AG04450 (cell line): ENCODE measurements around the gene CHMP2B. TPM values are rescaled to one million over a fixed set of nuclear protein-coding genes. Genes with fewer than 3 reads are reported as not detected.
"Not testable (repeated sequence)": the region's sequence is repeated elsewhere in the genome, so short reads cannot be mapped to it uniquely, and the experiment has no call there.

Experiments used
- CTCF ChIA-PET: fragments of 300-600, 350-600 bp; formaldehyde crosslinking; extraction: SDS; loops from one replicate; lab custom pipeline; 2022; ENCODE audit warnings: antibody characterized with exemption, inconsistent platforms; lab: Charles Lee
- POLR2A ChIA-PET: fragments of 350-600 bp; formaldehyde crosslinking; extraction: SDS; loops from one replicate; lab custom pipeline; 2021; ENCODE audit warnings: antibody characterized with exemption, inconsistent platforms; lab: Yijun Ruan, JAX
- DNase-seq: peaks from one replicate; pipeline ENCODE4 v3.0.0-alpha.2; 2011; ENCODE audit warnings: low read depth, low spot score
- H3K27ac ChIP-seq: one replicate; pipeline ENCODE4 v1.5.1; 2012; ENCODE audit warnings: low read depth, low read length, control low read depth
- H3K27me3 ChIP-seq: one replicate; pipeline ENCODE4 v1.6.0; 2012; ENCODE audit warnings: low read length; ENCODE audit not compliant: control insufficient read depth, insufficient read depth
- H3K4me3 ChIP-seq: 2 replicates; pipeline ENCODE4 v1.5.1; 2011; ENCODE audit warnings: mild to moderate bottlenecking, low read depth, low read length, control low read depth
- H3K9me3 ChIP-seq: 2 replicates; pipeline ENCODE4 v1.5.1; 2012; ENCODE audit warnings: low read length; ENCODE audit not compliant: control insufficient read depth, insufficient read depth
- polyA plus RNA-seq: library from polyadenylated mRNA; depleted of rRNA; stranded (reverse); fragments of >200 nt; gene quantifications from 2 replicates; pipeline ENCODE4 v1.2.3, GENCODE V29; 2011
- TF ChIP-seq, protein P1 (sequence below): IDR thresholded peaks from 2 replicates; pipeline ENCODE4 v1.5.1; 2011; ENCODE audit warnings: low read depth, low read length, control low read depth, inconsistent platforms

CHMP2B gene
- polyA plus RNA-seq, 1 experiment, result 28.4 TPM

DNA sequence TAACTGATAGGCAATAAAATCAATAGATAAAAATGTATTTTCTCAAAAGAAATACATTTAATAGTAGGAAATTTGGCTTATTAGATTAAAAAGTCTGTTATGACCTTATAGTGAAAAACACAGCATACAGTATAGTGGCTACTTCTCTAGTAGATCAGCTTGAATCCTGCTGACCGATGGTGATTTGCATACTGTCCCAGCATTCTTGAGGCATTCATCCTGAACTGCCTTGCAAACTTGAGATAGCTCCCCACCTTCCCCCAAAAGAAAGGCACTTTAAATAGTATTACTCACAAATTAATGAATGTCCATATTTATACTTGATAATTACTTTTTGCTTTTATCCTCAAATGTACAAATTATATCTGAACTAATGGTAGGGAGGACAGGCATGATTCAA, 6.7 kb downstream of the CHMP2B start:
- POLR2A ChIA-PET, result no interaction called here

DNA sequence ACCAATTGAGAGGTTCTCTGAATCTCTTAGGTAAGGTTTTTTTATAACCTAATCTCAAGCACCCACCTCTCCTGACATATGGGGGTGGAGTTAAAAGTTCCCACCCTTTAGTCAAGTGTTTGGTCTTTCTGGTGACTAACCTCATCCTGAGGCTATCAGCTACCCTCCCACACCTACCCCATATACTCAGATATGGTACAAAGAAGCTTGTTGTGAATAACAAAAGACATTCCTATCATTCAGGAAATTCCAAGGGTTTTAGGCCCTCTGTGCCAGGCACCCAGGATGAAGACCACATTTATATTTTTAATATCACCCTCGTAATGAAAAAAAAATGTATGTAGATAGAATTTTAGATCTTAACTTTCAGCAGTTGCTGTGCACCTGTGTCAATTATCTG, 9.0 kb downstream of the CHMP2B start:
- no peak for DNase-seq
- Histone ChIP-seq H3K9me3 (no peaks in the 10 kb centered on the region), H3K27me3 (no peaks in the 10 kb centered on the region), H3K27ac (no peak overlapping the region), H3K4me3 (no peak overlapping the region)
- TF ChIP-seq, protein P1, sequence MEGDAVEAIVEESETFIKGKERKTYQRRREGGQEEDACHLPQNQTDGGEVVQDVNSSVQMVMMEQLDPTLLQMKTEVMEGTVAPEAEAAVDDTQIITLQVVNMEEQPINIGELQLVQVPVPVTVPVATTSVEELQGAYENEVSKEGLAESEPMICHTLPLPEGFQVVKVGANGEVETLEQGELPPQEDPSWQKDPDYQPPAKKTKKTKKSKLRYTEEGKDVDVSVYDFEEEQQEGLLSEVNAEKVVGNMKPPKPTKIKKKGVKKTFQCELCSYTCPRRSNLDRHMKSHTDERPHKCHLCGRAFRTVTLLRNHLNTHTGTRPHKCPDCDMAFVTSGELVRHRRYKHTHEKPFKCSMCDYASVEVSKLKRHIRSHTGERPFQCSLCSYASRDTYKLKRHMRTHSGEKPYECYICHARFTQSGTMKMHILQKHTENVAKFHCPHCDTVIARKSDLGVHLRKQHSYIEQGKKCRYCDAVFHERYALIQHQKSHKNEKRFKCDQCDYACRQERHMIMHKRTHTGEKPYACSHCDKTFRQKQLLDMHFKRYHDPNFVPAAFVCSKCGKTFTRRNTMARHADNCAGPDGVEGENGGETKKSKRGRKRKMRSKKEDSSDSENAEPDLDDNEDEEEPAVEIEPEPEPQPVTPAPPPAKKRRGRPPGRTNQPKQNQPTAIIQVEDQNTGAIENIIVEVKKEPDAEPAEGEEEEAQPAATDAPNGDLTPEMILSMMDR, result no peak
- ChIA-PET CTCF (interaction anchor here (1.2 kb wide), 1 partner anchor 24 kb away, joined by 4 read pairs; no protein-coding TSS in a partner anchor), POLR2A (no interaction called here)

More for the DNA sequence above, 6.7 kb downstream of the CHMP2B start:
- H3K27me3 ChIP-seq, result no peaks in the 10 kb centered on the region
- DNase-seq, result no peak
- no peak overlapping the region for H3K27ac ChIP-seq
- TF ChIP-seq, protein P1, result no peak
- H3K9me3 ChIP-seq, result no peaks in the 10 kb centered on the region
- no peak overlapping the region for H3K4me3 ChIP-seq
- CTCF ChIA-PET, result interaction anchor here (1.4 to 2.8 kb wide), 2 partner anchors 9 to 26 kb away, joined by 3 to 17 read pairs; no protein-coding TSS in a partner anchor

DNA sequence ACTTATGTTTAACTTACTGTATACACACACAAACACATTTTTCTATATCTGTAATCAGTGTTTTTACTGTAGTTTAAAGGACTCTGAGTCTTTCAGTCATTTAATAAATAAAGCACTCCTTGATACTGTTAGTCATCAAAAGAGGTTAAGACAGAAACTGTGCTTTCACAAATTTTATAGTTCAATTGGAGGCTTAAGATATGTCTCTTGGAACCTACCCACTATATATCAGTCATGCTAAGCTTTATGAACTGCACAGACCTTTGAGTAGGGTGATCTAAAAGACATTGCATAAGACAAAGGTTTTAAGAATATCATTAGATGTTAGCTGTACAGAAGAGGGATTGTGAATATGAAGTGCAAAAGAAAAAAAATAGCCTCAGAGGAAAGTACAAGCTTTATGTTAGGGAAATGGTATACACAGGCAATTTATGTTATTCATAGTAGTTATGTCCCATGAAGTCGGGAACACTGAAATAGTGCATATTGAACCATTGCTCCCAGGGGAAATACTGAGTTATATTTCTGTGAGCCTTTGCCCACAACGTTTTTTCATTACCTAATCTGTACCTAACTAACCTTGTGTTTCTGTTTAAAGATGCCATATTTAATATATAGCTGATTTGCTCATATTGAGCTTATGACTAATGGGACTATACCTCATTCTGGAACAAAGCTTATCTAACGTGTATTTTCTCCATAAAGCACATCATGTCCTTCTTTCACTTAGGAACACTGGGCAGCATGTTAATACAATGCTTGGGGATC, 19.7 kb downstream of the CHMP2B start:
- no peak for DNase-seq
- Histone ChIP-seq H3K27me3 (no peaks in the 10 kb centered on the region), H3K4me3 (no peak overlapping the region), H3K27ac (no peak overlapping the region), H3K9me3 (no peaks in the 10 kb centered on the region)
- ChIA-PET POLR2A (no interaction called here), CTCF (interaction anchor here (0.7 to 1.2 kb wide), 2 partner anchors 13 to 14 kb away, joined by 4 to 8 read pairs; no protein-coding TSS in a partner anchor)
- TF ChIP-seq, protein P1, result no peak

DNA sequence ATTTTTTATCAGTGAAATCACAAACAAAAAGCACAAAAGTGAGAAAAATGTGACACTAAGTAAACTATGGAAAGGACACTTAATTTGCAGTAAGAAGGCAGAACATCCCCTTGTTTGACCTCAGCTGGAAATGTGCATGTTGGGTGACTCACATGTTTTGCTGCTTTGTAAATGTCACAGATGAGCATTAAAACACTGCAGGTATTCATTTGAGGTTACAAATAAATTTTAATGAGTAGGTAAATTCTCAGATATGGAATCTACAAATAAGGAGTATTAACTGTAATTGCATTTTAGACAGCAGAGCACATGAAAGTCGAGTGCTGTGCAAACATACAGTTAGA, 20.3 kb downstream of the CHMP2B start:
- POLR2A ChIA-PET, result no interaction called here
- TF ChIP-seq, protein P1, result no peak
- Histone ChIP-seq H3K27ac (no peak overlapping the region), H3K9me3 (no peaks in the 10 kb centered on the region), H3K27me3 (no peaks in the 10 kb centered on the region), H3K4me3 (no peak overlapping the region)
- CTCF ChIA-PET, result interaction anchor here (0.7 to 1.2 kb wide), 2 partner anchors 12 to 13 kb away, joined by 4 to 8 read pairs; no protein-coding TSS in a partner anchor
- no peak for DNase-seq

DNA sequence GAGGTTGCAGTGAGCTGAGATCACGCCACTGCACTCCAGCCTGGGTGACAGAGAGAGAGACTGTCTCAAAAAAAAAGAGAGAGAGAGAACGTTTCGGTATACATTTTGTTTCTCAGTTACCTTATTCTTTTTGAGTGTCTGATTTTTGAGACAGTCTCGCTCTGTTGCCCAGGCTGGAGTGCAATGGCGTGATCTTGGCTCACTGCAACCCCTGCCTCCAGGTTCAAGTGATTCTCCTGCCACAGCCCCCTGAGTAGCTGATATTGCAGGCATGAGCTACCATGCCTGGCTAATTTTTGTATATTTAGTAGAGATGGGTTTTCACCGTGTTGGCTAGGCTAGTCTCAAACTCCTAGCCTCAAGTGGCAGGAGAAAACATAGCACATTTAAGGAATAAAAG, 21.1 kb downstream of the CHMP2B start:
- H3K9me3 ChIP-seq, H3K27me3 ChIP-seq, POLR2A ChIA-PET, H3K27ac ChIP-seq, H3K4me3 ChIP-seq, DNase-seq: not testable (repeated sequence)
- CTCF ChIA-PET, result interaction anchor here (1.0 to 1.5 kb wide), 2 partner anchors 11 to 21 kb away, joined by 3 to 8 read pairs; partner anchors contain the start of gene CHMP2B
